SU-DHL-6 (cell line): ENCODE measurements around the gene ADAM12.

ENCODE experiments used
- H2AFZ ChIP-seq: fragments of 200-600 bp; sonication (generic); 2 replicates; pipeline ENCODE4 v1.6.1; 2014; ENCODE audit warnings: low read depth, mild to moderate bottlenecking, moderate library complexity, mixed read lengths, antibody characterized with exemption, low read length; ENCODE audit not compliant: severe bottlenecking
- H3F3A ChIP-seq: fragments of 200-600 bp; shearing (Covaris generic); 2 replicates; pipeline ENCODE4 v1.6.0; 2016; ENCODE audit warnings: antibody characterized with exemption, mild to moderate bottlenecking; ENCODE audit not compliant: insufficient read depth
- H3K27ac ChIP-seq: fragments of 200-600 bp; sonication (generic); 2 replicates; pipeline ENCODE4 v1.5.1; 2016; ENCODE audit warnings: low read depth, mild to moderate bottlenecking, low read length, moderate library complexity, mixed read lengths
- H3K27me3 ChIP-seq: fragments of 200-600 bp; sonication (generic), shearing (Covaris generic); 2 replicates; pipeline ENCODE4 v1.6.0; 2014; ENCODE audit warnings: mild to moderate bottlenecking, low read length
- H3K36me3 ChIP-seq: fragments of 200-600 bp; sonication (generic); 2 replicates; pipeline ENCODE4 v1.6.1; 2014; ENCODE audit warnings: mild to moderate bottlenecking, low read length, mixed read lengths
- H3K4me2 ChIP-seq: fragments of 300-600, 200-600 bp; shearing (Covaris generic), sonication (generic); 2 replicates; pipeline ENCODE4 v1.6.0; 2014; ENCODE audit warnings: low read length, low read depth, mild to moderate bottlenecking; ENCODE audit not compliant: poor library complexity, severe bottlenecking
- H3K4me3 ChIP-seq: fragments of 200-600 bp; sonication (generic); 2 replicates; pipeline ENCODE4 v1.5.1; 2014; ENCODE audit warnings: antibody characterized with exemption, low read length, mild to moderate bottlenecking, mixed read lengths; ENCODE audit not compliant: insufficient read depth, poor library complexity, severe bottlenecking
- H3K79me2 ChIP-seq: fragments of 200-600 bp; sonication (generic); 2 replicates; pipeline ENCODE4 v1.6.1; 2014; ENCODE audit warnings: mild to moderate bottlenecking, low read length, moderate library complexity; ENCODE audit not compliant: insufficient read depth
- H3K9ac ChIP-seq: fragments of 200-600 bp; sonication (generic); 2 replicates; pipeline ENCODE4 v1.7.0; 2014; ENCODE audit warnings: mild to moderate bottlenecking, low read length
- H3K9me2 ChIP-seq: fragments of 200-600 bp; sonication (generic); replicated peaks from 2 replicates; pipeline ENCODE4 v1.6.1; 2014; ENCODE audit warnings: low read length; ENCODE audit not compliant: insufficient read depth
- H3K9me3 ChIP-seq: fragments of 200-600 bp; sonication (generic); 2 replicates; pipeline ENCODE4 v1.6.1; 2014; ENCODE audit warnings: low read length, mixed read lengths; ENCODE audit not compliant: insufficient read depth
- H4K20me1 ChIP-seq: fragments of 200-600 bp; sonication (generic); 2 replicates; pipeline ENCODE4 v1.6.1; 2014; ENCODE audit warnings: low read depth, mild to moderate bottlenecking, antibody characterized with exemption, low read length, moderate library complexity, mixed read lengths
- EZH2phosphoT487 ChIP-seq: fragments of 200-600 bp; sonication (generic), shearing (Covaris generic); conservative IDR thresholded peaks from 2 replicates; pipeline ENCODE4 v1.6.1; 2018; ENCODE audit warnings: mild to moderate bottlenecking, antibody characterized with exemption, low read length, moderate library complexity, mixed read lengths
- TF ChIP-seq, protein P1 (sequence below): fragments of 200-600 bp; sonication (generic); IDR thresholded peaks from one replicate; pipeline ENCODE4 v1.5.1; 2017; ENCODE audit warnings: antibody characterized with exemption, mild to moderate bottlenecking, low read length, moderate library complexity; ENCODE audit not compliant: insufficient read depth, poor library complexity, severe bottlenecking

The ADAM12 gene

DNA sequence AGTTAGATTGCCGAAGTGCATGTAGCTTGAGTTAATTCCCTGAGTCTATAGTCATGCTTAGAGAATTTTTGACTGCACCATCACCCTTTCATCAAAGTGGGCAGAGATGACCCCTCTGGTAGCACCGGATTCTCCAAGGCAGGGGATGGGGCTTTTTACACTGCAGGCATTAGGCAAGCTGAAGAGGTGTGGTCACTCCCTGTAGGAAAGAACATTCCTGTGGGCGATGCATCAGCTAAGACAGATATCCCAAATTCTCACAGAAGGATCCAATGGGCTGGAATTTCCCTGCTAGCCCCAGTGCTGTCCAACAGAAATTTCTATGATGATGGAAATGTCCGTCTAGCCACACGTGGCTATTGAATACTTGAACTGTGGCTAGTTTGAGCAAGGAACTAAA is 118.2 kb downstream of the ADAM12 start:
- no peak overlapping the region for H3K4me3 ChIP-seq
- TF ChIP-seq EZH2phosphoT487: no peak
- TF ChIP-seq, protein P1, sequence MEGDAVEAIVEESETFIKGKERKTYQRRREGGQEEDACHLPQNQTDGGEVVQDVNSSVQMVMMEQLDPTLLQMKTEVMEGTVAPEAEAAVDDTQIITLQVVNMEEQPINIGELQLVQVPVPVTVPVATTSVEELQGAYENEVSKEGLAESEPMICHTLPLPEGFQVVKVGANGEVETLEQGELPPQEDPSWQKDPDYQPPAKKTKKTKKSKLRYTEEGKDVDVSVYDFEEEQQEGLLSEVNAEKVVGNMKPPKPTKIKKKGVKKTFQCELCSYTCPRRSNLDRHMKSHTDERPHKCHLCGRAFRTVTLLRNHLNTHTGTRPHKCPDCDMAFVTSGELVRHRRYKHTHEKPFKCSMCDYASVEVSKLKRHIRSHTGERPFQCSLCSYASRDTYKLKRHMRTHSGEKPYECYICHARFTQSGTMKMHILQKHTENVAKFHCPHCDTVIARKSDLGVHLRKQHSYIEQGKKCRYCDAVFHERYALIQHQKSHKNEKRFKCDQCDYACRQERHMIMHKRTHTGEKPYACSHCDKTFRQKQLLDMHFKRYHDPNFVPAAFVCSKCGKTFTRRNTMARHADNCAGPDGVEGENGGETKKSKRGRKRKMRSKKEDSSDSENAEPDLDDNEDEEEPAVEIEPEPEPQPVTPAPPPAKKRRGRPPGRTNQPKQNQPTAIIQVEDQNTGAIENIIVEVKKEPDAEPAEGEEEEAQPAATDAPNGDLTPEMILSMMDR: no peak

DNA sequence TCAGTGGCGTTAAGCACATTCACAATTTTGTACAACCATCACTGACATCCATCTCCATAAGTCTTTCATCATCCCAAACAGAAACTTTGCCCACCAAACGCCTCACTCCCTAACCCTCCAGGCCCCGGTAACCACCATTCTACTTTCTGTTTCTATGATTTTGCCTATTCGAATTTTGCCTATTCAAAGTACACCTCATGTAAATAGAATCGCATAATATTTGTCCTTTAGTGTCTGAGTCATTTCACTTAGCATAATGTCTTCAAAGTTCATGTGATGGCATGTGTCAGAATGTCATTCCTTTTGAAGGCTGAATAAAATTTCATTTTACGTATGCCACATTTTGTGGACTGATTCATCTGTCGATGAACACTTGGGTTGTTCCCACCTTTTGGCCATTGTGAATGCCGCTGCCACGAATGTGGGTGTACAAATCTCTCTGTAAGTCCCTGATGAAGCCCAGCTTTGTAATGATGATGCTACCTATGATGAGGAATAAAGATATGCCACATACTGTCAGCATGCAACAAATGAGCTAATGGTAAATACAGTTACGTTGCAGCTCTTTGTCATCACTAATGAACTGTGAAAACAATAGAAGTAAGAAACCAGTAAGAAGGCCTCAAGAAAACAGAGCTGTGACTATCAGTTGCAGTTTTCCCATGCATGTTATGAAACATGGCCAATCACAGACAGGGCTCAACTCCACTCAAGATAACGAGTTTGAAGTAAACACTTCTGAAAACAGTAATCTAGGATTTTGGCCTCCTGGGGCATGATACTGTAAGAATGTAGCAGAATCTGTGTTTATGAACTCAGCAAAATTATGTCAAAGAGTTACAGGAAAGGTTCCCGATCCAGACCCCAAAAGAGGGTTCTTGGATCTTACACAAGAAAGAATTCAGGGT is 120.0 kb downstream of the ADAM12 start:
- no peaks in the 10 kb centered on the region for H3K36me3 ChIP-seq
- H3F3A ChIP-seq: no peaks in the 10 kb centered on the region
- H3K4me3 ChIP-seq: no peak overlapping the region
- H3K9me3 ChIP-seq: no peaks in the 10 kb centered on the region
- H2AFZ ChIP-seq: no peak overlapping the region
- H3K79me2 ChIP-seq: no peaks in the 10 kb centered on the region
- H3K27ac ChIP-seq: no peak overlapping the region
- no peaks in the 10 kb centered on the region for H3K27me3 ChIP-seq
- no peak overlapping the region for H3K4me2 ChIP-seq
- no peak overlapping the region for H3K9ac ChIP-seq
- H4K20me1 ChIP-seq: no peaks in the 10 kb centered on the region
- TF ChIP-seq, protein P1: no peak
- TF ChIP-seq EZH2phosphoT487: no peak
- H3K9me2 ChIP-seq: no peaks in the 10 kb centered on the region; the same call in 1 of the 2 replicates

More for the DNA sequence above, 118.2 kb downstream of the ADAM12 start:
- Histone ChIP-seq H3K9me2 (no peaks in the 10 kb centered on the region), H3K27ac (no peak overlapping the region), H3K9me3 (no peaks in the 10 kb centered on the region), H3K4me2 (no peak overlapping the region), H3K27me3 (no peaks in the 10 kb centered on the region; the same call in 1 of the 2 replicates), H4K20me1 (no peaks in the 10 kb centered on the region), H2AFZ (no peak overlapping the region), H3F3A (no peaks in the 10 kb centered on the region), H3K9ac (no peak overlapping the region), H3K36me3 (no peaks in the 10 kb centered on the region), H3K79me2 (no peaks in the 10 kb centered on the region)

- Histone ChIP-seq H3K27ac (no peak overlapping the region), H4K20me1 (no peaks in the 10 kb centered on the region), H3K79me2 (no peaks in the 10 kb centered on the region), H3K36me3 (no peaks in the 10 kb centered on the region), H2AFZ (no peak overlapping the region), H3K4me3 (no peak overlapping the region), H3K9me3 (no peaks in the 10 kb centered on the region), H3K9ac (no peak overlapping the region), H3F3A (no peaks in the 10 kb centered on the region), H3K27me3 (no peaks in the 10 kb centered on the region), H3K4me2 (no peak overlapping the region), H3K9me2 (no peaks in the 10 kb centered on the region; the same call in 1 of the 2 replicates)
- TF ChIP-seq, protein P1: no peak
- TF ChIP-seq EZH2phosphoT487: no peak
Observed at GRCh38 chr10:126264102-126265018, 123.9 kb downstream of the ADAM12 start.
